Measurements from ENCODE around the gene TRIL.

- no peak for TF ChIP-seq POLR2A (IDR thresholded peaks at IDR 0.05)
- no peak for TF ChIP-seq CTCF (IDR thresholded peaks at IDR 0.05)
Measured at GRCh38 chr7:28958235-28958979, at the start of gene TRIL.
